Duodenal mucosa (tissue), 2 donors: Measurements from ENCODE around the gene ACAD10.

Experiments
- H3K27ac ChIP-seq: one replicate; pipeline ENCODE4 v1.7.0; 2013; ENCODE audit warnings: low read depth, low read length
- H3K27me3 ChIP-seq, 2 donors: one replicate each; pipeline ENCODE4 v1.7.0; 2013; ENCODE audit warnings: low read length in 2 of 2, control low read depth in 1 of 2; ENCODE audit not compliant: insufficient read depth in 2 of 2, control insufficient read depth in 1 of 2
- H3K36me3 ChIP-seq, 2 donors: one replicate each; pipeline ENCODE4 v1.7.0; 2013; ENCODE audit warnings: low read length in 2 of 2, control low read depth in 1 of 2; ENCODE audit not compliant: insufficient read depth in 2 of 2, control insufficient read depth in 1 of 2
- H3K4me1 ChIP-seq, 2 donors: one replicate each; pipeline ENCODE4 v1.7.0; 2013; ENCODE audit warnings: low read length in 2 of 2, control low read depth in 1 of 2; ENCODE audit not compliant: insufficient read depth in 2 of 2, control insufficient read depth in 1 of 2
- H3K4me3 ChIP-seq, 2 donors: one replicate each; pipeline ENCODE4 v1.7.0; 2013; ENCODE audit warnings: low read length in 2 of 2, low read depth in 1 of 2
- H3K9ac ChIP-seq, 2 donors: one replicate each; pipeline ENCODE4 v1.7.0; 2013; ENCODE audit warnings: low read length in 2 of 2, low read depth in 1 of 2
- H3K9me3 ChIP-seq, 2 donors: one replicate each; pipeline ENCODE4 v1.7.0; 2013; ENCODE audit warnings: low read length in 2 of 2, control low read depth in 1 of 2; ENCODE audit not compliant: control insufficient read depth in 1 of 2

The ACAD10 gene

DNA sequence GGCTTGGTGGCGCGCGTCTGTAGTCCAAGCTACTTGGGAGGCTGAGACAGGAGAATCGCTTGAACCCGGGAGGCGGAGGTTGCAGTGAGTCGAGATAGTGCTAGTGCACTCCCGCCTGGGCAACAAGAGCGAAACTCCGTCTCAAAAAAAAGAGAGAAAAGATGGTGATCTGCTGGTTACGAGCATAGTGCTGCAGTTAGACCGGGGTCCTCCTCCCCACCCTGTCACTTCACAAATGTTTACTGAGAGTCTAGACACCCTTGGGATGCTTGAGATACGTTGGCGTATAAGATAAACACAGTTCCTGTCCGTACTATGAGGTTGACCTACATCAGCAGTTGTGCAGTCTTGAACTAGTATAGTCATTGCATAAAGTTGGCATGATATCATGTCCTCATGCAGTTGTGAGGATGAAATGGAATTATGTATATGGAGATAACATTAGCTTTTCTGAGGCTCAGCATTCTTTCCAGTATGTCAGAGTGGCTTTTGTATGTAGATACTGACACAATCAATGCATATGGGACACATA, 787 bp downstream of the ACAD10 start:
- H3K4me1 ChIP-seq, result peaks cover 18 to 25% of the 10 kb centered on the region in 2 donors
- H3K4me3 ChIP-seq, result peak overlapping the region; percentile 79 to 93
- H3K9me3 ChIP-seq, result no peaks in the 10 kb centered on the region
- peaks cover 12 to 16% of the 10 kb centered on the region in 2 donors for H3K36me3 ChIP-seq
- H3K27ac ChIP-seq, result no peak overlapping the region
- H3K27me3 ChIP-seq, result no peaks in the 10 kb centered on the region
- peak overlapping the region; percentile 83 to 98 for H3K9ac ChIP-seq

DNA sequence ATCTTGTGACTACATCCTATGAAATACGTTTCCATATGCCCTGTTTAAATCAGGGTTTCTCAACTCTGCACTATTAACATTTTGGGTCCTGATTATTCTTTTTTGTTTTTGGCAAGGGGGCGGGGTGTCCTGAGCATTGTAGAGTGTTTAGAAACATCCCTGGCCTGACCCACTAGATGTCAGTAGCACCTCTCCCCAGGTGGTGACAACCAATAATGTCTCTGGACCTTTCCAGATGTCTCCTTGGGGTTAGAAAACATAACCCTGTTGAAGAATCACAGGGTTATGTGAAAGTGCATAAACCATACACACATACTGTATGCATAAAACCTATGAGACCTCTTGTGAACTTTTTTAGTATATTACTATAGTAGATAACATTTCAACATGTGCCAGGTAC, 1.4 kb downstream of the ACAD10 start:
- Histone ChIP-seq H3K9ac (no peak overlapping the region), H3K27ac (no peak overlapping the region), H3K9me3 (no peaks in the 10 kb centered on the region), H3K4me3 (peak overlapping the region in 1 of 2 donors; percentile 93), H3K4me1 (peaks cover 18 to 25% of the 10 kb centered on the region in 2 donors), H3K27me3 (no peaks in the 10 kb centered on the region), H3K36me3 (peaks cover 8 to 12% of the 10 kb centered on the region in 2 donors)

DNA sequence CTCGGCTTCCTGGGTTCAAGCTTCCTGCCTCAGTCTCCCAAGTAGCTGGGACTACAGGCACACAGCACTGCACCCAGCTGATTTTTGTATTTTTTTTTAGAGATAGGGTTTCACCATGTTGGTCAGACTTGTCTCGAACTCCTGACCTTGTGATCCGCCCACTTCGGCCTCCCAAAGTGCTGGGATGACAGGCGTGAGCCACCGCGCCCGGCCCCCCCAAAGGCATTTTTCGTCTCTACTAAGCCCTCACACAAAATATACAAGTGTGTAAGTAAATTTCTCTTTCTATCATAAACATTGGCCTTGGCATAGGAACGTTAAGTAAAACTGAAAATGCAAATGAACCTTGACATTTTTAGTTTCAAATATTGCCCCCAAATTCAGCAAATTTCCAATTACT, 2.1 kb downstream of the ACAD10 start:
- Histone ChIP-seq H3K27ac (no peak overlapping the region), H3K4me1 (peaks cover 18 to 25% of the 10 kb centered on the region in 2 donors), H3K27me3 (no peaks in the 10 kb centered on the region), H3K9ac (no peak overlapping the region), H3K4me3 (no peak overlapping the region), H3K9me3 (no peaks in the 10 kb centered on the region), H3K36me3 (peaks cover 1 to 12% of the 10 kb centered on the region in 2 donors)

DNA sequence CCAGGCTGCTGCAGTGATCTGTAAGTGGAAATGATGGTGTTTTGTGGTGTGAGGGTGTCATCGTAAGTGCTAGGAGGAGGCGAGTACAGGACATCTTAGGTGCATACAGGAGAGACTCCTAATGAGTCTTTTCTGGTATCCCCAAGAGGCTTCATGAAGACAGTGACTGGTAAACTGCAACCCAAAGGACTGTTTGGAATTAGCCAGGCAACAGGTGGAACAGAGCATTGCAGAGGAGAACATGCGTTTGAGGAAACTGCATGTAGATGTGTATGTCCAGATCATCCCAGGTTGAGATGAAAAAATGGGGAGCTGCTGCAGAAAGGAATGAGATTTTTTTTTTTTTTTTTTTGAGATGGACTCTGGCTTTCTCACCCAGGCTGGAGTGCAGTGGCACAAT, 5.4 kb downstream of the ACAD10 start:
- H3K36me3 ChIP-seq, result peaks cover 14 to 39% of the 10 kb centered on the region in 2 donors
- H3K27me3 ChIP-seq, result no peaks in the 10 kb centered on the region
- peaks cover 6 to 9% of the 10 kb centered on the region in 2 donors for H3K4me1 ChIP-seq

DNA sequence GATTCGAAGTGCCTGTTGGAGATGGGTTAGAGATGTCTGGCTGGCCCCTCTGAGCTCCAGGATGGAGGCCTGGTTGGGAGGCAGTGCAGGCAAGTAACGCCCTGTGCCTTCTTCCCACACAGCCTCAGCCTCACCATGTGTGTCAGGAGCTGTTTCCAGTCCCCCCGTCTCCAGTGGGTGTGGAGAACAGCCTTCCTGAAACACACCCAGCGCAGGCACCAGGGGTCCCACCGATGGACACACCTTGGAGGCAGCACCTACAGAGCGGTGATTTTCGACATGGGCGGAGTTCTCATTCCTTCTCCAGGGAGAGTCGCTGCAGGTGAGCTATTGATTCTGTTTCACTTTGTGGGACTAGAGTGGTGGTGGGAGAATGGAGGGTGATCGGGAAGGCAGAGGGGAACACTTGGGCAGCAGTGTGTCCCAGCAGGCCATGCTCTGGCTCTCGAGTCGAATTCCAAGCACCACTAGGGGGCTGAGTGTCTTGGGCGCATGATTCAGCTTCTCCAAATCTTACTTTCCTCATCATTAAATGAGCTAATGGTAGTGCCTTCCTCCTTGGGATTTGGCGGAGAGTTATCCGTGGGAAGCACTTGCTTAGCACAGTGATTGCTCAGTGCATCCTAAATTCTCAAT, 6.8 kb downstream of the ACAD10 start:
- no peaks in the 10 kb centered on the region for H3K9me3 ChIP-seq
- no peaks in the 10 kb centered on the region for H3K27me3 ChIP-seq
- no peak overlapping the region for H3K4me3 ChIP-seq
- H3K36me3 ChIP-seq, result peaks cover 14 to 39% of the 10 kb centered on the region in 2 donors
- no peak overlapping the region for H3K9ac ChIP-seq
- no peak overlapping the region for H3K27ac ChIP-seq
- H3K4me1 ChIP-seq, result no peaks in the 10 kb centered on the region

More for the DNA sequence above, 5.4 kb downstream of the ACAD10 start:
- H3K27ac ChIP-seq, result no peak overlapping the region
- no peak overlapping the region for H3K9ac ChIP-seq
- H3K4me3 ChIP-seq, result no peak overlapping the region
- H3K9me3 ChIP-seq, result no peaks in the 10 kb centered on the region

DNA sequence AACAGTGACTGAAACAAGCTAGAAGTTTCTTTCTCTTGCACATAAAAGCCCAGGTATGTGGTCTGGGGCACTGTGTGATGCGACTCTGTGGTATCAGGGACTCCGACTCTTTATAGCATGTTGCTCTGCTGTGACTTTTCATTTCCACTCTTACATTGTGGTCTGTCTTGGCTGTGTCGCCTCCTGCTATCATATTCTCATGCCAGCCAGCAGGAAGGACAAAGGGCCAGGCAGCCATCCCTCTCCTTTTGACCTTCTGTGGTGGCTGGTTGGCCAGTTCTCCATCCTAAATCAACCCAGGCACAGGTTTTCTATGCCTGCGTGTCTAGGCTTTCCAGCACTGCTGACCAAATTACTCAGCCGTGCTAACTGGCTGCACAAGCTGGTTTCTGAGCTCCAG, 8.0 kb downstream of the ACAD10 start:
- Histone ChIP-seq H3K9ac (no peak overlapping the region), H3K27me3 (no peaks in the 10 kb centered on the region), H3K36me3 (peaks cover 14 to 44% of the 10 kb centered on the region in 2 donors), H3K4me3 (no peak overlapping the region), H3K4me1 (no peaks in the 10 kb centered on the region), H3K27ac (no peak overlapping the region), H3K9me3 (no peaks in the 10 kb centered on the region)

DNA sequence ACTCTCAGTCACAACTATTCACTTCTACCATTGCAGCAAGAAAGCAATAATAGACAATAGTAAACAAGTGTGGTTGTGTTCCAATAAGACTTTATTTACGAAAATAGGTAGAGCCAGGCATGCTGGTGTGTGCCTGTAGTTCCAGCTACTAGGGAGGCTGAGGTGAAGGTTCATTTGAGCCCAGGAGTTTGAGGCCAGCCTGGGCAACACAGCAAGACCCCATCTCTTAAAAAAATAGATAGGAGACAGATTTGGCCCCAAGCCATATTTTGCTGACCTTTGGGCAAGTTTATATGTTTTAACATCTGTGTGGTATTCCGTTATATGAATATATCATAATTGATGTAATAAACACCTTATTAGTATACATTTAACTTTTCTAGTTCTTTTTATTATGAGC, 14.1 kb downstream of the ACAD10 start:
- no peaks in the 10 kb centered on the region for H3K4me1 ChIP-seq
- H3K4me3 ChIP-seq, result no peak overlapping the region
- no peak overlapping the region for H3K9ac ChIP-seq
- no peaks in the 10 kb centered on the region for H3K27me3 ChIP-seq
- H3K27ac ChIP-seq, result no peak overlapping the region
- H3K9me3 ChIP-seq, result no peaks in the 10 kb centered on the region
- peaks cover 13 to 59% of the 10 kb centered on the region in 2 donors for H3K36me3 ChIP-seq

DNA sequence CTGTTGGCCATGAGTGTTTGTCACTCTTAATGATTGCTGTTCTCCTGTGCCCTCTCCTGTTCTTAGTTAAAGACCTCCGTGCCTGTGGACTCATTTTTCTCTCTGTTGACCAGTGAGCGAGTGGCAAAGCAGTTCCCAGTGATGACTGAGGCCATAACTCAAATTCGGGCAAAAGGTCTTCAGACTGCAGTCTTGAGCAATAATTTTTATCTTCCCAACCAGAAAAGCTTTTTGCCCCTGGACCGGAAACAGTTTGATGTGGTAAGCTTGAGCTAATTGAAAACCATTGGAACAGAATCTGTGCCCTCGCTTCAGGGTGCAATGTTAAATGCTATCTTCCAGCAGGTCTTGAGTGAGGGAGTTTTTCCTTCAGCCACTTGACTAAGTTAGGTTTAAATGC, 19.8 kb downstream of the ACAD10 start:
- Histone ChIP-seq H3K9me3 (no peaks in the 10 kb centered on the region), H3K36me3 (peaks cover 26 to 79% of the 10 kb centered on the region in 2 donors), H3K9ac (no peak overlapping the region), H3K4me3 (no peak overlapping the region), H3K4me1 (no peaks in the 10 kb centered on the region), H3K27me3 (no peaks in the 10 kb centered on the region), H3K27ac (no peak overlapping the region)

DNA sequence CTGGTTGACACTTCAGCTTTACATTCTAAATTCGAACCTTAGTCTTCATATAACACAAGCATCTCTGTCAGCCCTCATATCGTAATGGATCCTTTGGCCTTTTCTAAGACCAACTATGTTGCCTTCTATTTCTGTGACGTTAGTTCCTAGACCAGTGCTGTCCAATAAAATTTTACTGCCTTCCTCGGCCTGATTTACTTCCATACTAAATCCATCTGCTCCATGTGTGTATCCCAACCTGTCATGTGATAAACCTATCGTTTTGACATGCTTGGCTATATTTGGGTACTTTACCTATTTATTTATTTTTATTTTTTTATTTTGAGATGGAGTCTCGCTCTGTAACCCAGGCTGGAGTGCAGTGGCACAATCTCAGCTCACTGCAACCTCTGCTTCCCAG, 20.3 kb downstream of the ACAD10 start:
- Histone ChIP-seq H3K27ac (no peak overlapping the region), H3K4me1 (no peaks in the 10 kb centered on the region), H3K9me3 (no peaks in the 10 kb centered on the region), H3K4me3 (no peak overlapping the region), H3K9ac (no peak overlapping the region), H3K27me3 (no peaks in the 10 kb centered on the region), H3K36me3 (peaks cover 25 to 76% of the 10 kb centered on the region in 2 donors)

DNA sequence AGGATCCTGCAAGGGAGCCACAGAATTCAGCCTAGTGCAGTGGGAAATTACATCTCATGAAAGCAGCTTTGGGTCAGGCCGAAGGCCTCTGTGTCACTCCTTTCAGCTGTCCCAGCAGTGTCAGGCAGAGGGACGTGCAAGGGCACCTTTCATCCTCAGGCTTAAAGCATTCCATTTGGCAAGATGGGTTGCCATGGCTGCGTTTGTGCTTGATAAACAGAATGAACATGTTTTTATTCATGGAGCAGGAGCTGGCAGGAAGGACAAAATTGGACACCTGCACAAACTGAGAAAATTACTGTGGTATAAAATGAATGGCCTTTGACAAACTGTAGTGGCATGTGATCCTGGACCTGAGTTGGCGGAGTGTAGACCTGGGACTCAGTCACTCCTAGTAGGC, 29.4 kb downstream of the ACAD10 start:
- Histone ChIP-seq H3K27ac (no peak overlapping the region), H3K9ac (no peak overlapping the region), H3K27me3 (no peaks in the 10 kb centered on the region), H3K4me1 (no peaks in the 10 kb centered on the region), H3K36me3 (peaks cover 23 to 49% of the 10 kb centered on the region in 2 donors), H3K4me3 (no peak overlapping the region), H3K9me3 (no peaks in the 10 kb centered on the region)
